Common myeloid progenitor, CD34-positive (primary cell): Measurements from ENCODE around the gene B3GALT4.

ENCODE experiments used
- CTCF ChIA-PET: fragments of 350-600 bp; sonication (Branson Sonifier 250); formaldehyde crosslinking; loops from one replicate; lab custom pipeline; 2021; ENCODE audit warnings: antibody characterized with exemption; lab: Charles Lee
- POLR2A ChIA-PET: fragments of 350-600 bp; sonication (Branson Sonifier 250); formaldehyde crosslinking; loops from one replicate; lab custom pipeline; 2021; ENCODE audit warnings: antibody characterized with exemption; lab: Charles Lee
- DNase-seq, 3 donors: peaks; one replicate each; pipeline versions ENCODE4 v3.0.0 to v3.0.0-alpha.2; 2013
- H3K27ac ChIP-seq, 2 experiments: 1 replicate in 1 of 2; 2 replicates in 1 of 2; pipeline ENCODE4 v1.7.0; 2013; ENCODE audit warnings: inconsistent platforms in 2 of 2, low read length in 2 of 2, mild to moderate bottlenecking in 2 of 2, low read depth in 1 of 2, moderate library complexity in 1 of 2; ENCODE audit not compliant: severe bottlenecking in 2 of 2, insufficient read depth in 1 of 2, poor library complexity in 1 of 2
- H3K27me3 ChIP-seq, 5 experiments: replicated peaks in 2 of 5; 1 replicate in 3 of 5; 2 replicates in 2 of 5; pipeline versions ENCODE4 v1.6.1 to v1.7.0; 2013; ENCODE audit warnings: low read length in 4 of 5, mild to moderate bottlenecking in 2 of 5, moderate library complexity in 2 of 5, inconsistent platforms in 1 of 5; ENCODE audit not compliant: insufficient read depth in 5 of 5, control insufficient read depth in 4 of 5
- H3K36me3 ChIP-seq, 4 experiments: 1 replicate in 2 of 4; 2 replicates in 2 of 4; pipeline versions ENCODE4 v1.6.1 to v1.7.0; 2013; ENCODE audit warnings: low read length in 3 of 4, control low read depth in 1 of 4, mild to moderate bottlenecking in 1 of 4; ENCODE audit not compliant: control insufficient read depth in 4 of 4, insufficient read depth in 4 of 4
- H3K4me1 ChIP-seq, 4 experiments: 1 replicate in 3 of 4; 2 replicates in 1 of 4; pipeline versions ENCODE4 v1.6.1 to v1.7.1; 2013; ENCODE audit warnings: low read length in 3 of 4, mild to moderate bottlenecking in 3 of 4, control low read depth in 1 of 4, inconsistent platforms in 1 of 4, moderate library complexity in 1 of 4; ENCODE audit not compliant: control insufficient read depth in 4 of 4, insufficient read depth in 4 of 4; ENCODE audit errors: control extremely low read depth in 1 of 4
- H3K4me3 ChIP-seq, 7 experiments: 1 replicate in 4 of 7; 2 replicates in 3 of 7; pipeline versions ENCODE4 v1.5.1 to v1.7.0; 2013; ENCODE audit warnings: mild to moderate bottlenecking in 7 of 7, low read length in 6 of 7, moderate library complexity in 6 of 7, inconsistent platforms in 2 of 7, low read depth in 2 of 7, control low read depth in 1 of 7; ENCODE audit not compliant: insufficient read depth in 4 of 7, control insufficient read depth in 1 of 7; ENCODE audit errors: extremely low read depth in 1 of 7
- H3K9me3 ChIP-seq, 5 experiments: 1 replicate in 4 of 5; 2 replicates in 1 of 5; pipeline versions ENCODE4 v1.6.1 to v1.7.1; 2013; ENCODE audit warnings: low read length in 4 of 5, mild to moderate bottlenecking in 2 of 5, inconsistent platforms in 1 of 5, low read depth in 1 of 5, moderate library complexity in 1 of 5; ENCODE audit not compliant: control insufficient read depth in 4 of 5, insufficient read depth in 2 of 5; ENCODE audit errors: control extremely low read depth in 1 of 5
- WGBS: methylation state at CpG from one replicate; pipeline ENCODE4 v1.1.5; 2013; ENCODE audit not compliant: insufficient coverage; 5-methylcytosine and 5-hydroxymethylcytosine counted together

The B3GALT4 gene

GRCh38 chr6:33295621-33296369 is 18.9 kb downstream of the B3GALT4 start:
- H3K4me3 ChIP-seq: no peak overlapping the region
- peaks cover 0 to 37% (median 27%) of the 10 kb centered on the region in 4 experiments for H3K4me1 ChIP-seq
- POLR2A ChIA-PET: interaction anchor here (2.0 kb wide), 1 partner anchor 18 kb away, joined by 4 read pairs; the partner anchor contains the start of gene B3GALT4
- no peaks in the 10 kb centered on the region for H3K9me3 ChIP-seq
- CTCF ChIA-PET: interaction anchor here (1.1 to 5.8 kb wide), 2 partner anchors 16 to 18 kb away, joined by 3 to 96 read pairs; partner anchors contain the start of genes B3GALT4 and TAPBP
- H3K27me3 ChIP-seq: no peaks in the 10 kb centered on the region
- H3K36me3 ChIP-seq: peaks cover 9 to 62% (median 49%) of the 10 kb centered on the region in 4 experiments
- H3K27ac ChIP-seq: peak overlapping the region in 1 of 2 experiments; percentile 29
- DNase-seq: no peak
- 97% methylated on average over 13 of the region's 15 CpGs for WGBS

- peak overlapping the region in 5 of 7 experiments; percentile 79 to 94 (median 87) for H3K4me3 ChIP-seq
- no peaks in the 10 kb centered on the region for H3K9me3 ChIP-seq
- no peaks in the 10 kb centered on the region for H3K27me3 ChIP-seq
- peaks cover 0 to 31% (median 27%) of the 10 kb centered on the region in 4 experiments for H3K4me1 ChIP-seq
- CTCF ChIA-PET: interaction anchor here (1.0 to 5.8 kb wide), 4 partner anchors 8 to 17 kb away, joined by 3 to 96 read pairs (median 16); partner anchors contain the start of genes B3GALT4, PFDN6, TAPBP and WDR46
- WGBS: 85% methylated on average over 6 of the region's 12 CpGs
- H3K27ac ChIP-seq: peak overlapping the region in 1 of 2 experiments; percentile 93
- H3K36me3 ChIP-seq: peaks cover 9 to 56% (median 43%) of the 10 kb centered on the region in 4 experiments
- POLR2A ChIA-PET: interaction anchor here (0.6 to 2.0 kb wide), 4 partner anchors 8 to 27 kb away, joined by 3 to 4 read pairs (median 4); partner anchors contain the start of genes B3GALT4, RPS18, VPS52 and WDR46
- DNase-seq: no peak
Observed at GRCh38 chr6:33296797-33297405, 20.0 kb downstream of the B3GALT4 start.

GRCh38 chr6:33297406-33297955 is 20.6 kb downstream of the B3GALT4 start:
- POLR2A ChIA-PET: interaction anchor here (0.6 to 2.0 kb wide), 5 partner anchors 9 to 26 kb away, joined by 3 to 4 read pairs (median 3); partner anchors contain the start of genes B3GALT4, RPS18, VPS52 and WDR46
- H3K4me1 ChIP-seq: peaks cover 0 to 31% (median 27%) of the 10 kb centered on the region in 4 experiments

GRCh38 chr6:33297956-33298772 is 21.2 kb downstream of the B3GALT4 start:
- CTCF ChIA-PET: interaction anchor here (0.7 to 5.8 kb wide), 8 partner anchors 10 to 128 kb away, joined by 3 to 96 read pairs (median 4); partner anchors contain the start of genes B3GALT4, PFDN6, RPS18 and TAPBP
- H3K27ac ChIP-seq: peak overlapping the region; percentile 81 to 93
- no peaks in the 10 kb centered on the region for H3K27me3 ChIP-seq
- H3K9me3 ChIP-seq: no peaks in the 10 kb centered on the region
- DNase-seq: peak; percentile 69 to 78 (median 77)
- H3K4me3 ChIP-seq: peak overlapping the region; percentile 62 to 94 (median 87)
- peaks cover 0 to 31% (median 27%) of the 10 kb centered on the region in 4 experiments for H3K4me1 ChIP-seq
- POLR2A ChIA-PET: interaction anchor here (0.6 to 1.9 kb wide), 9 partner anchors 9 to 46 kb away, joined by 3 to 18 read pairs (median 4); partner anchors contain the start of genes PFDN6, RPS18, TAPBP and VPS52
- H3K36me3 ChIP-seq: peaks cover 8 to 49% (median 40%) of the 10 kb centered on the region in 4 experiments
- WGBS: under 1% methylated on average over 16 of the region's 42 CpGs

More at GRCh38 chr6:33297406-33297955, 20.6 kb downstream of the B3GALT4 start:
- H3K36me3 ChIP-seq: peaks cover 9 to 52% (median 42%) of the 10 kb centered on the region in 4 experiments
- H3K27me3 ChIP-seq: no peaks in the 10 kb centered on the region
- H3K9me3 ChIP-seq: no peaks in the 10 kb centered on the region
- peak in 2 of 3 donors; percentile 46 to 55 for DNase-seq
- CTCF ChIA-PET: interaction anchor here (1.0 to 5.8 kb wide), 3 partner anchors 9 to 18 kb away, joined by 3 to 96 read pairs (median 28); partner anchors contain the start of genes B3GALT4, PFDN6 and WDR46
- H3K27ac ChIP-seq: peak overlapping the region; percentile 40 to 93
- WGBS: 0% methylated on average over 5 of the region's 16 CpGs
- peak overlapping the region in 6 of 7 experiments; percentile 15 to 94 (median 84) for H3K4me3 ChIP-seq

GRCh38 chr6:33298773-33299236 is 21.9 kb downstream of the B3GALT4 start, which contains the start of gene RGL2:
Gene RGL2, minus strand, starts transcription at chr6:33298942. Its CDS starts 332 bp downstream, at chr6:33298610.
- Histone ChIP-seq H3K4me3 (peak within 1 kb of the TSS; percentile 62 to 94 (median 87)), H3K4me1 (peaks cover 0 to 31% (median 27%) of the 10 kb centered on the region in 4 experiments), H3K27ac (peak within 1 kb of the TSS; percentile 81 to 93), H3K36me3 (peaks cover 8 to 49% (median 38%) of the 10 kb centered on the region in 4 experiments), H3K9me3 (no peaks in the 10 kb centered on the region), H3K27me3 (no peaks in the 10 kb centered on the region)
- POLR2A ChIA-PET: interaction anchor here (1.0 to 2.0 kb wide), 9 partner anchors 8 to 46 kb away, joined by 3 to 18 read pairs (median 6); partner anchors contain the start of genes B3GALT4, PFDN6, RPS18 and TAPBP
- CTCF ChIA-PET: interaction anchor here (0.8 to 5.8 kb wide), 9 partner anchors 10 to 128 kb away, joined by 3 to 96 read pairs (median 5); partner anchors contain the start of genes B3GALT4, PFDN6, RPS18 and TAPBP
- peak in 2 of 3 donors; percentile 84 to 88 for DNase-seq
- under 1% methylated on average over 26 of the region's 34 CpGs for WGBS
